H7 (cell line): ENCODE measurements around the gene NR3C2. TPM values are rescaled to one million over a fixed set of nuclear protein-coding genes. Genes with fewer than 3 reads are reported as not detected.
A peak's percentile ranks its signal among the peaks of the same experiment; 100 is the strongest.

Experiments
- DNase-seq: peaks from one replicate; pipeline ENCODE4 v3.0.0; 2012
- H3K27me3 ChIP-seq: 2 replicates; pipeline ENCODE4 v1.6.0; 2011; ENCODE audit warnings: mild to moderate bottlenecking, low read length; ENCODE audit not compliant: control insufficient read depth, insufficient read depth
- H3K36me3 ChIP-seq: replicated peaks from 2 replicates; pipeline ENCODE4 v1.5.1; 2011; ENCODE audit warnings: low read length; ENCODE audit not compliant: control insufficient read depth, insufficient read depth
- H3K4me3 ChIP-seq: 2 replicates; pipeline ENCODE4 v1.5.1; 2011; ENCODE audit warnings: low read depth, mild to moderate bottlenecking, control low read depth, low read length, moderate library complexity; ENCODE audit not compliant: insufficient read depth
- total RNA-seq: library from RNA; depleted of rRNA; stranded (reverse); fragments of >200 nt; shearing (Covaris generic); gene quantifications from 2 replicates; pipeline ENCODE4 v1.2.3, GENCODE V29; 2014

Gene NR3C2
- total RNA-seq, 1 experiment from 2014 or later, result 0.55 TPM

DNA sequence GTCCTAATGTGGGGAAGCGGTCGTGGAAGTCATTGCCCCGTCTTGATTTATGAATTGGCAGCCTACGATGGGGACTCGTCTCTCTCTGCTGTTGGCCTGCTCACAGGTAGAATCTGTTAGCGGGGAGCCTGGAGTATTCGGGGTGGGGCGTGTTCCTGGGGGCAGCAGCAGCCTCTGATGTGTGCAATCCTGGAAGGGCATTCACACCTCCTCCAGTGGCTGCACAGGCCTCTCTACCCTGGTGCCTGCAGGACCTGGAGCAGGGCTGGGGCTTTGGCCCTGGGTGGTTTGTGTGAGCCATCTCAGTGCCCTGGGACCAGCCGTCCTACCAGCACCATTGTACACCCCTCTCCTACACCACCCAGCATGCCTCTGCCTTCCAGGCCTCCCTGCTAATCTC, 369.4 kb downstream of the NR3C2 start:
- Histone ChIP-seq H3K4me3 (no peak overlapping the region), H3K27me3 (no peaks in the 10 kb centered on the region), H3K36me3 (no peaks in the 10 kb centered on the region)
- DNase-seq, result no peak

DNA sequence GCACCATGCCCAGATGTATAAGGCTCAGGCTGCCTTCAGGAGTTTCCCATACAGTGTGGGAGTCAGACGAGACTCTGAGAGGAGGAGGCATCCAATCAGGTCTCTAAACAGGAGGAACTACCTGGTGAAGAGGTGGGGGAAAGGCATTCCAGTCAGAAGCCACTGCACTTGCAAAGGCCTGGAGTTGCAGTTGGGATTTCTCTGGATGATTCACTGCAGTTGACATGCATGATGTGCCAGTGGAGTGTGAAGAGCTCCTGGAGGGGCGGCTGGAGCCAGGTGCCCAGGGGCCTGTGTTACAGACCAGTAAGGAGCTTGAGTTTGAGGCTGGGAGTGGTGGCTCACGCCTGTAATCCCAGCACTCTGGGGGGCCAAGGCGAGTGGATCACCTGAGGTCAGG, 371.2 kb downstream of the NR3C2 start:
- Histone ChIP-seq H3K36me3 (no peaks in the 10 kb centered on the region), H3K4me3 (no peak overlapping the region), H3K27me3 (no peaks in the 10 kb centered on the region)
- DNase-seq, result no peak

DNA sequence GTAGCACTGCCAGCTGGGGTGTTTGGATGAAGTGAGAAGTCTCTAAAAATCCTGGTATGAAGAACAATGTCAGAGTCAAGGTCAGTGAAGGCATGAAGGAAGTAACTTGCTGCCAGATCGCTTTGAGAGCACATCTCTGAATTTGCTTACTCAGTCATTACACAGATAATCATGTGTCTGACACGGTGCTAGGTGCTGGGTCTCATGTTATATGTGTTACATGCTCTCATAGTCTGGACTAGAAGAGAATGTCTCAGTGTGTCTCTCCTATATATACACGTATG, 372.4 kb downstream of the NR3C2 start:
- H3K4me3 ChIP-seq, result no peak overlapping the region
- no peaks in the 10 kb centered on the region for H3K27me3 ChIP-seq
- DNase-seq, result no peak
- H3K36me3 ChIP-seq, result no peaks in the 10 kb centered on the region

DNA sequence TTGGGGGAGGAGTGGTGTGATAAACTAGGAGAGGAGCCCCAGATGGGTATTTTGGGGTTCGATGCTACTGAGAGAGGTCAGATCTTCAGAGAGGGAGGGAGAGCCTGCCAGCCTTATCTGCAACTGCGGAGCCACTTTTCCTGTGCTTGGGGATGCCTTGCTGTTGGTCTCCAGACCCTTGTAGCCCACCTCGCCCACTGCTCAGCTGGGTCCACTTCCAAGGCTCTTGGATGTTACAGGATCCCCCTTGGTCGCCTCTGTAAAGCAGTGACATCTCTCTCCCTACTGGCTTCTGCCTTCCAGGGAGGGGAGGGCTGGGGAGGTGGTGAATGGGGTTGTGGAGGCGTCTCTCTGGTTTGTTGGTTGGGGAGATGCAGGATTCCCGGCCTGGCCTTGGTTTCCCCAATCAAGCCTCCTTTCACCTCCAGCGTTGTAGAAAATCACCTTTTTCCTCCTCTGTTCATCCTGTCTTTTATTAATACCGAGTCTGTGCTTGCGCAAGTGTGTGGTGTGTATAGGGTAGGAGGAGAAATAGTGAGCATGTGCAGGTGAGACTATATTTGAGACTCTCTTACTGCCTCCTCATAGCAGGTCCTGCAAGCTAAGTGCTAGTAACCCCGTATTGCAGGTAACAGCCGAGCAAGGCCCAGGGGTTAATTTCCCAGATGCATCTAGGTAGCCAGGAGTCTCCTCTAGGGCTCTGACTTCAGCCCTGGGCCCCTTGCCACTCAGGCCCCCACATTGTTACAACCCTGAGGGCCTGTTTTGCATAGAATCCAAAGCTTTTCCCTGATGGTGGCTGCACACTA, 372.9 kb downstream of the NR3C2 start:
- no peak for DNase-seq
- Histone ChIP-seq H3K4me3 (no peak overlapping the region), H3K27me3 (no peaks in the 10 kb centered on the region)

DNA sequence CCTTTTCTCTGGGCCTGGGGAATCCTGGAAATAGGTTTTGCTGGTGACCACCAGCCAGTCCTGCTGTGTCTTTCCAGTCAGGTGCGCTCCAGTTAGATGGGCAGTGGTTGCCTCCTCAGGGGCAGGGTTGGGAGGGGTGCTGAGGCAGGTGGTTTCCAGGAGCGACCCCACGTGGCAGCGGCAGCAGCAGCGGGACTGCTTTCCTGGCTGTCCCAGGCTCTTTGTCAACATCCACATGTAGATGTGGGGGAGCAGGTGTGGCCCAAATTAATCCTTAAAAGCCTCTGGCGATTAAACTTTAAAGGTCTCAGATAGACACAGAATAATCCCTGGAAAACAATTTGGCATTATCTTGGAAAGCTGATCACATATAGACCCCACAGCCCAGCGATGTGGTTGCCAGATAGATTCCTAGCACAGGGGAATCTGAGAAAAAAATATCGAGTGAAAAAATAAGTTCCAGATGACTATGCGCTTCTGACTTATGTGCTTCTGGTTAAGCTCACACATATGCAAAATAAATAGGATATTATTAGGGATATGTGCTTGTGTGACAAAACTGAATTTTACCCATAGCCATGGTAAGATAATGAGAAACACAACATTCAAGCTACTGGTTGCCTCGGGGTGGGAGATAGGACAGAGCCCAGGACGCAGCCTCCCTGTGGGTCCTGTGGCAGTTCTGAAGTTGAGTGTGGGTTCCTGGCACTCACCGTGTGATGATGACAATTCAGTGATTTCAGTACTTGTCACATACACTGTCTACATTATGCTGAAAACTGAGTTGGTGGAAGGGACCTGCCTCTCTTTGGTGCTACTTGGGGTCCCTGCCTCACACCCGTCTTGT, 373.9 kb downstream of the NR3C2 start:
- peak; percentile 69 for DNase-seq
- H3K27me3 ChIP-seq, result no peaks in the 10 kb centered on the region
- H3K36me3 ChIP-seq, result no peaks in the 10 kb centered on the region; the same call in 1 of the 2 replicates
- H3K4me3 ChIP-seq, result no peak overlapping the region

More for the DNA sequence above, 372.9 kb downstream of the NR3C2 start:
- H3K36me3 ChIP-seq, result no peaks in the 10 kb centered on the region

DNA sequence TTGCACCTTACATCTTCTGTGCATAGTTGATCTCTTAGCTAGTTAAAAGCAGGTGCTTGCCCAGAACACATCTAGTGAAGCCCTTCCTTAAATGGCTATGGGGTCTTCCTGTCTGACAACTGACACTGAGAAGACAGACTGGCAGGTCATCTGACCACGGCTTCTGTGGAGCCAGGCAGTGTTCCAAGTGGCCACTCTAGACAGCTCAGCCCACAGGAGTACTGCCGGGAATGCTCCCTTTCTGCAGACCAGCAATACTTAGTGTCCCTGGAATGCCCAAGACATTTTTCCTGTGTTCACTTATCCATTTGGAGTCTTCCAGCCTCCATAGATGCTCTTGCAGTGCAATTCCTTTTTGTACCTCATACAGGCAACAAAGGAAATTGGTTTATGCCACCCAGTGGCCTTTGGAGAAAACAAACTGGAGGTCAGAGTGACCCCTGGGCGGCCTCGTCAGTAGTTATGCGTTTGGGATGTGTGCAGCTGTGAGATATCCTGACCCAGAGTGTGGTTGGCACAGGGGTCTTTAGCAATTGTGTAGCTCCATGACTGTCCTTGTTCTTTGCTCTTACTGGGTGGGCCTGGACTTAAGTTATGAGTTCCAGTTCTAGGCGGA, 374.8 kb downstream of the NR3C2 start:
- no peaks in the 10 kb centered on the region for H3K27me3 ChIP-seq
- DNase-seq, result no peak
- no peak overlapping the region for H3K4me3 ChIP-seq

DNA sequence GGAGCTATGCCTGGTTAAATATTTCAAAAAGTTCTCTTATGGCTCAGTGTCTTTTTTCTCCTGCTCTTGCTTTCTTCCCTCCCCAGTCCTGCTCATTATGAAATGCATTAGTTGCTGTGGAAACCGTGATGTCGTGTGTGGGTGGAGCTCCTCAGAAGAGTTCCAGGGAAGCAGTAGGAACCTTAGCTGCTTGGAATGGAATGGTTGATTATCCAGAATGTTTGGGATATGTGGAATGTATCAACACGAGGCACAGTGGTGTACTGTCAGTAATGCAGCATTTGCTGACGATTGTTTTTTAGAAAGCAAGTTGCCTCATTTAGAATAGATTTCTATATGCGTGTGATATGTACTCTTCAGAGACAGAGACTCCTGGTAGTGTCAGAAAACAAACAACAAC, 377.1 kb downstream of the NR3C2 start:
- Histone ChIP-seq H3K36me3 (no peaks in the 10 kb centered on the region; the same call in 1 of the 2 replicates), H3K4me3 (no peak overlapping the region), H3K27me3 (no peaks in the 10 kb centered on the region)
- DNase-seq, result no peak

More for the DNA sequence above, 374.8 kb downstream of the NR3C2 start:
- H3K36me3 ChIP-seq, result no peaks in the 10 kb centered on the region; the same call in 1 of the 2 replicates

DNA sequence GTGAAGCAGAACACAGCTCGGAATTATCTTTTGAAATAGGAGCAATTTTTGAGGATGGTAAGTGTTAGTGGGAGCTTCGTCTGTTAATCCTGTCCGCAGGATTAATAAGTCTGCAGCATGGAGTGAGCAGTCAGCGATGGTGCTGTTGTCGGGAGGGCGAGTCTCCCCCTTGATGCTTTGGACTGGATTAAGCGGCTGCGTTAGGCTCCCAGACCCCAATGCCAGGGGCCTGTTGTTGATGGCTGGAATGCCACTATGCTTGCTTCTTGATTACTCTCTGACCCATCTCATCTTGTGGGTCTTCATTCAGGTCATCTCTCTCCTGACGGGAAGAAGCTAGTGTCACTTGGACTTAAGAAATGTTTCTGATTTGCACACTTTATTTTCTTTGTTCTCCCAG, 377.8 kb downstream of the NR3C2 start:
- H3K4me3 ChIP-seq, result no peak overlapping the region
- DNase-seq, result no peak
- no peaks in the 10 kb centered on the region; the same call in 1 of the 2 replicates for H3K36me3 ChIP-seq
- no peaks in the 10 kb centered on the region for H3K27me3 ChIP-seq

DNA sequence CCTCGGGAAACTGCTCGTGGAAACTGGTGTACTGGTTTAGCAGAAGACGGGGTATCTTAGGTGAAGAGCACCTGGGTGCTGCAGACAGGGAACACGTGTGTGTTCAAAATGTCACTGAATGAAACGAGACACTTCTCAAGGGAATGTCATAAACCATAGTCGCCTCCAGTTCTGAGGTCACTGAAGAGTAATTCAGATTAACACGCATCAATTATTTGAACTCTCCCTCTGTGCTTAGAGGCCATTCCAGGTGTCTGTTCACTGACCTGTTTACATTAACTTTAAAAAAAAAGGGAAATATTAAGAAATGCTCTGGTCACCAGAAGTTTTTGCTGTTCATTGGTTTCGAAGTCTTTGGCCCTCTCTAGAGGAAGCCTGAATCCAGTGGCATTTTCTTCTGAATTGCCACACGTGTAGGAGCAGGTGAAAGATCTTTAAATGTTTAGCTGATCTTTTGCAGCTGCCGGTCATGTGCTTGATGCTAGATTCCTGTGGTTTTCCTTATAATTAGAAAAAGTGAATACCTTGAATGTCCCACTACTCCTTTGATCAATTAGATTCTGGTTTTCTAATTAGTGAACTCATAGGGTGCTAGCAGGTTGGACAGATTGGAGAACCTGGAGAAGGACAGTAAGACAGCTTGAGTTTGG, 379.8 kb downstream of the NR3C2 start:
- Histone ChIP-seq H3K36me3 (no peaks in the 10 kb centered on the region; the same call in 1 of the 2 replicates), H3K4me3 (no peak overlapping the region), H3K27me3 (no peaks in the 10 kb centered on the region)
- no peak for DNase-seq

DNA sequence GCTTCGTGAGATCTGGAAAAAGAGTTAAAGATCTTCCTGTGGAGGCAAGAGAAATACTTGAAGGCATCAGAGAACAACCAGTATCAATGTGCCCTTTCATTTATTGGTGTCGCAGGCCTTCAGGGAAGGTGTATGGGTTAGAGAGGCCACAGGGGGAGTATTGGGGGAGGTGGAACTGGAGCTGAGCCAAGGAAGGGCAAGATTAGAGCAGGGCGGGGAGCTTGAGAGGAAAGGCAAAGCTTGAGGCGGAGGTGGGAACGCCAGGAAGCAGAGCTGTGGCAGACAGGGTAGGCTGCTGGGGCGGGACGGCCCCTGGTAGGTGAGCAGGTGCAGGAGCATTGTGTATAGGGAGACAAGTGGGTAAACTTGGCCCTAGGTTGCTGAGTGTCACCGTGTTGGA, 380.4 kb downstream of the NR3C2 start:
- no peak for DNase-seq
- no peaks in the 10 kb centered on the region for H3K27me3 ChIP-seq
- no peaks in the 10 kb centered on the region; the same call in 1 of the 2 replicates for H3K36me3 ChIP-seq
- no peak overlapping the region for H3K4me3 ChIP-seq

DNA sequence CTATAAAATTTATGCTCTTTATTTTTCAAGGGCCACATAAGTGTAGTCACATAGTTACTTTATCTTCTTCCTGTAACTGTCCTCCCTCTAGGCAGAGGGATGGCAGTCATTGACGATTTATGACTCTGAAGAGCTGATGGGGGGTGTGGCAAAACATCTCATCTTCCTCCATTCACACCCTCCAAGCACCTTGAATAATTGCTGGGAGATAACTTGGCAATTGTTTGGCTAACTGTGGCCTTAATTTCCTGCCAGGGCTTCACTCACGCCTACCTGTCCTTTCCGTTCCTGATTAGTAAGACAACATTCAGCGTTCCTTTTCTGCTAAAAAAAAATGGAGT, 381.1 kb downstream of the NR3C2 start:
- no peak for DNase-seq
- H3K27me3 ChIP-seq, result no peaks in the 10 kb centered on the region

DNA sequence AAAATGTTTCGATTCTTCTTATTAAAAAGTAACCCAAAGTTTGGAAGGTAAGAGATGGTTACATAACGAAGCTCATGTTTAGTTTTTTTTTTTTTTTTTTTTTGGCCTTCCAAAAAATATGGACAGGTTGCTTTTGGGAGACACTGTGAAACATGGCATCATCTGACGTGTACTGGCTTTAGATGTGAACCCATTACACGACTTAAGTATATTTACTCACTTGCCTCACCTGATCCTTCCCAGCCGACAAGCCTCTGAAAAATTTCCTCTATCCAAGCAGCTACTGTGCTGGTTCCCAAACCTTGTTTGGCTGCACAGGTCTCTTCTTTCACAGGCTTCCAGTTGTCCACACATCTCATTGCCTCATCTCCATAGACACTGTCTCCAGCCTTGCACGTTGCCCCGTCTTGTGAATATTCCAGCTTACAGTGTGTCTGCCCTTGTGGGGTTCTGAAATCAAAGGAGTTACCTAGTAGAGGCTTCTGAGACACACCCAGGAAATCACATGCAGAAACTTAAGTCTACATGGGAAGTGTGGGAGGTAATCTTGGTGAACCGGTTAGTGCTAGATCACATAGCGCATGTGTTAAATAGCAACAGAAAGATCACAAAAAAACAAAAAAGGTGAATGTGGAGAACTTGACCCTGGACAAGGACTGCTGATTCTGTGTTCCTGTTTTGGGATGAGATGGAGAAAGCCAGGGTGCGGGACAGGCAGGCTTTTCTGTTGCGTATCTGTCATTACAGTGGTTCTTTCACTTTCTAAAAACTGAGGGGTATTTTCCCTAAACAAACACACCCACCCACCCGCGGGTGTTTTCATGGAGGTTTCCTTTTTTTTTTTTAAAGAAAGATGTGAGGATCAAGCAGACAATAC, 381.7 kb downstream of the NR3C2 start:
- Histone ChIP-seq H3K27me3 (no peaks in the 10 kb centered on the region), H3K36me3 (no peaks in the 10 kb centered on the region; the same call in 1 of the 2 replicates), H3K4me3 (no peak overlapping the region)
- DNase-seq, result no peak

More for the DNA sequence above, 381.1 kb downstream of the NR3C2 start:
- Histone ChIP-seq H3K36me3 (no peaks in the 10 kb centered on the region; the same call in 1 of the 2 replicates), H3K4me3 (no peak overlapping the region)

DNA sequence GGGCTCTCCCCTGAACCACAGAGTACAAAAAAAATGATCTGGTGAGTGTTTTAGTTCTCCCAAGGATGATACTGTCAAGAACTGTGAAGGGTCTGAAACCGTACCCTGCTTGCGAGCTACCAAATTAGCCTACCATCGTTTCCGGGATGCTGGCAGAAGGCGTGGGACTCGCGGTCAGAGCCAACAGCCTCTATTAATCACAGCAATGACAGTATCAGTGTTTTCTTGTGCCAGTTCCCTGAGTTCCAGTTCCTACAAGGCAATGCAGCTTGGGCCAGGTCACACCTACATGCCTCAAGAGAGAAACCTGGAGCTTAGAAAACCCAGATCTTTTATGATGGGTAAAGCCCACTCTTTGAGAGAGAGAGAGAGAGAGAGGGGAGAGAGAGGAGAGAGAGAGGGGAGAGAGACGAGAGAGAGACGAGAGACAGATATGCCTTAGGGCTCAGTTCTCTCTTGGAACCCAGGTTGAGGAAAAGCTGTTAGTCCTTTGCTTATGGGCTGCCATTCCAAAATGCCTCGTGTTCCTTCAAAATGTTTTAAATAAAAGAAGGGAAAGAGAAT, 382.5 kb downstream of the NR3C2 start:
- no peak overlapping the region for H3K4me3 ChIP-seq

More for the DNA sequence above, 382.5 kb downstream of the NR3C2 start:
- DNase-seq, result no peak
- Histone ChIP-seq H3K27me3 (no peaks in the 10 kb centered on the region), H3K36me3 (no peaks in the 10 kb centered on the region; the same call in 1 of the 2 replicates)
